ENCODE data around the gene WNT3.

DNA sequence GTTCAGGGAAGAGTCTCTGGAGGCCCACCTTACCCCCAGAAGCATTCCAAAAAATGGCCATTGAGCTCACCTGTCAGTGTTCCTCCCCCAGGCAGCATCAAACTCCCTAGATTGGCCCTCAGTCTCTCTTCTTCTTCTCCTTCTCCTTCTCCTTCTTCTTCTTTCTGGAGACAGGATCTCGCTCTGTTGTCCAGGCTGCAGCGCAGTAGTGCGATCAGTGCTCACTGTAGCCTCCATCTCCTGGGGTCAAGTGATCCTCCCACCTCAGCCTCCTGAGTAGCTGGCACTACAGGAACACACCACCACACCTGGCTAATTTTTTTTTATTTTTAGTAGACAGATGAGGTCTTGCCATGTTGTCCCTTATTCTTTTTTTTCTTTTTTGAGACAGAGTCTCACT is 16.4 kb upstream of the WNT3 start:
- TF ChIP-seq, protein P1, sequence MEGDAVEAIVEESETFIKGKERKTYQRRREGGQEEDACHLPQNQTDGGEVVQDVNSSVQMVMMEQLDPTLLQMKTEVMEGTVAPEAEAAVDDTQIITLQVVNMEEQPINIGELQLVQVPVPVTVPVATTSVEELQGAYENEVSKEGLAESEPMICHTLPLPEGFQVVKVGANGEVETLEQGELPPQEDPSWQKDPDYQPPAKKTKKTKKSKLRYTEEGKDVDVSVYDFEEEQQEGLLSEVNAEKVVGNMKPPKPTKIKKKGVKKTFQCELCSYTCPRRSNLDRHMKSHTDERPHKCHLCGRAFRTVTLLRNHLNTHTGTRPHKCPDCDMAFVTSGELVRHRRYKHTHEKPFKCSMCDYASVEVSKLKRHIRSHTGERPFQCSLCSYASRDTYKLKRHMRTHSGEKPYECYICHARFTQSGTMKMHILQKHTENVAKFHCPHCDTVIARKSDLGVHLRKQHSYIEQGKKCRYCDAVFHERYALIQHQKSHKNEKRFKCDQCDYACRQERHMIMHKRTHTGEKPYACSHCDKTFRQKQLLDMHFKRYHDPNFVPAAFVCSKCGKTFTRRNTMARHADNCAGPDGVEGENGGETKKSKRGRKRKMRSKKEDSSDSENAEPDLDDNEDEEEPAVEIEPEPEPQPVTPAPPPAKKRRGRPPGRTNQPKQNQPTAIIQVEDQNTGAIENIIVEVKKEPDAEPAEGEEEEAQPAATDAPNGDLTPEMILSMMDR (IDR thresholded peaks at IDR 0.05) = no peak
- no peak for TF ChIP-seq POLR2A (IDR thresholded peaks at IDR 0.05)
- TF ChIP-seq POLR2AphosphoS5 (IDR thresholded peaks at IDR 0.05; ENCODE audit: insufficient read depth in 1 of 2, low read depth in 1 of 2) = no peak

Measured in vagina (tissue), 2 donors.